Ectodermal cell (in vitro differentiated cells): ENCODE data around the gene C11orf65. TPM values are rescaled to one million over a fixed set of nuclear protein-coding genes. Genes with fewer than 3 reads are reported as not detected.

Source experiments
- H3K27ac ChIP-seq: 2 replicates; pipeline ENCODE4 v1.7.0; 2013; ENCODE audit warnings: mild to moderate bottlenecking, low read depth, low read length; ENCODE audit not compliant: insufficient read depth, poor library complexity, severe bottlenecking
- H3K27me3 ChIP-seq: 2 replicates; pipeline ENCODE4 v1.7.0; 2013; ENCODE audit warnings: mild to moderate bottlenecking, low read length; ENCODE audit not compliant: insufficient read depth, control insufficient read depth, poor library complexity, severe bottlenecking
- H3K36me3 ChIP-seq: one replicate; pipeline ENCODE4 v1.7.0; 2013; ENCODE audit warnings: low read length; ENCODE audit not compliant: control insufficient read depth, insufficient read depth
- H3K4me1 ChIP-seq: one replicate; pipeline ENCODE4 v1.7.0; 2013; ENCODE audit warnings: low read length; ENCODE audit not compliant: control insufficient read depth, insufficient read depth
- H3K4me3 ChIP-seq: 2 replicates; pipeline ENCODE4 v1.7.0; 2013; ENCODE audit warnings: low read depth, low read length, control low read depth; ENCODE audit not compliant: insufficient read depth
- H3K9me3 ChIP-seq: 2 replicates; pipeline ENCODE4 v1.7.0; 2013; ENCODE audit warnings: mild to moderate bottlenecking, low read length, moderate library complexity; ENCODE audit not compliant: control insufficient read depth
- WGBS, 2 experiments: methylation state at CpG; one replicate each; pipeline ENCODE4 v1.1.7; 2013; ENCODE audit warnings: missing lambda C conversion rate in 2 of 2; 5-methylcytosine and 5-hydroxymethylcytosine counted together
- polyA plus RNA-seq, 4 experiments: library from polyadenylated mRNA; stranded (reverse); fragments of 50-300 nt; gene quantifications; one replicate each; pipeline ENCODE4 v1.2.3, GENCODE V29; 2013

C11orf65 gene
- polyA plus RNA-seq (2013, experiment 1 of 4), result 2.3 TPM
- polyA plus RNA-seq (2013, experiment 2 of 4), result 1.3 TPM
- polyA plus RNA-seq (2013, experiment 3 of 4), result 1.7 TPM
- polyA plus RNA-seq (2013, experiment 4 of 4), result 1.6 TPM

GRCh38 chr11:108467091-108467823, at the start of gene C11orf65:
Gene C11orf65, minus strand, starts transcription at chr11:108467529. Its CDS starts 5,970 bp downstream, at chr11:108461559.
- Histone ChIP-seq H3K36me3 (no peaks in the 10 kb centered on the region), H3K27me3 (no peaks in the 10 kb centered on the region), H3K4me1 (no peaks in the 10 kb centered on the region), H3K27ac (peak within 1 kb of the TSS; percentile 99), H3K4me3 (peak within 1 kb of the TSS; percentile 81), H3K9me3 (no peaks in the 10 kb centered on the region)
- 10 to 11% methylated on average over 34 to 35 of the region's 35 CpGs for WGBS, 2 experiments

- Histone ChIP-seq H3K27me3 (no peaks in the 10 kb centered on the region), H3K36me3 (no peaks in the 10 kb centered on the region), H3K9me3 (no peaks in the 10 kb centered on the region), H3K27ac (no peak overlapping the region), H3K4me3 (no peak overlapping the region), H3K4me1 (no peaks in the 10 kb centered on the region)
- WGBS, 2 experiments, result 96% methylated on average over 4 of the region's 4 CpGs
Observed at GRCh38 chr11:108516125-108516524, 48.8 kb upstream of the C11orf65 start.

- H3K36me3 ChIP-seq, result no peaks in the 10 kb centered on the region
- no peaks in the 10 kb centered on the region for H3K27me3 ChIP-seq
- no peaks in the 10 kb centered on the region for H3K9me3 ChIP-seq
- 88 to 96% methylated on average over 2 of the region's 2 CpGs for WGBS, 2 experiments
- no peak overlapping the region for H3K4me3 ChIP-seq
- no peak overlapping the region for H3K27ac ChIP-seq
- H3K4me1 ChIP-seq, result no peaks in the 10 kb centered on the region
Observed at GRCh38 chr11:108512708-108513107, 45.4 kb upstream of the C11orf65 start.

GRCh38 chr11:108511851-108512474, 44.6 kb upstream of the C11orf65 start:
- no peak overlapping the region for H3K27ac ChIP-seq

GRCh38 chr11:108508653-108509593, 41.6 kb upstream of the C11orf65 start:
- H3K36me3 ChIP-seq, result no peaks in the 10 kb centered on the region
- no peaks in the 10 kb centered on the region for H3K9me3 ChIP-seq
- no peak overlapping the region for H3K27ac ChIP-seq
- no peaks in the 10 kb centered on the region for H3K4me1 ChIP-seq
- H3K4me3 ChIP-seq, result no peak overlapping the region
- no peaks in the 10 kb centered on the region for H3K27me3 ChIP-seq
- WGBS, 2 experiments, result 93 to 96% methylated on average over 3 of the region's 3 CpGs

More at GRCh38 chr11:108511851-108512474, 44.6 kb upstream of the C11orf65 start:
- no peaks in the 10 kb centered on the region for H3K9me3 ChIP-seq
- no peaks in the 10 kb centered on the region for H3K36me3 ChIP-seq
- H3K4me3 ChIP-seq, result no peak overlapping the region
- WGBS, 2 experiments, result 88 to 95% methylated on average over 2 of the region's 2 CpGs
- H3K27me3 ChIP-seq, result no peaks in the 10 kb centered on the region
- H3K4me1 ChIP-seq, result no peaks in the 10 kb centered on the region

- Histone ChIP-seq H3K4me1 (no peaks in the 10 kb centered on the region), H3K27ac (no peak overlapping the region), H3K4me3 (no peak overlapping the region), H3K9me3 (no peaks in the 10 kb centered on the region), H3K27me3 (peaks cover 9% of the 10 kb centered on the region), H3K36me3 (no peaks in the 10 kb centered on the region)
- 92 to 93% methylated on average over 3 to 5 of the region's 5 CpGs for WGBS, 2 experiments
Observed at GRCh38 chr11:108501396-108501795, 34.1 kb upstream of the C11orf65 start.

- no peak overlapping the region for H3K4me3 ChIP-seq
- H3K4me1 ChIP-seq, result no peaks in the 10 kb centered on the region
- no peaks in the 10 kb centered on the region for H3K9me3 ChIP-seq
- H3K27me3 ChIP-seq, result peaks cover 9% of the 10 kb centered on the region
- WGBS, 2 experiments, result 77 to 88% methylated on average over 2 of the region's 2 CpGs
- H3K36me3 ChIP-seq, result no peaks in the 10 kb centered on the region
- no peak overlapping the region for H3K27ac ChIP-seq
Observed at GRCh38 chr11:108500721-108501120, 33.4 kb upstream of the C11orf65 start.

- Histone ChIP-seq H3K27me3 (peaks cover 9% of the 10 kb centered on the region), H3K27ac (no peak overlapping the region), H3K9me3 (no peaks in the 10 kb centered on the region), H3K4me3 (no peak overlapping the region), H3K4me1 (no peaks in the 10 kb centered on the region), H3K36me3 (no peaks in the 10 kb centered on the region)
- WGBS, 2 experiments, result 93 to 95% methylated on average over 4 of the region's 4 CpGs
Observed at GRCh38 chr11:108500169-108500568, 32.8 kb upstream of the C11orf65 start.

GRCh38 chr11:108498816-108499408, 31.6 kb upstream of the C11orf65 start:
- Histone ChIP-seq H3K27me3 (peaks cover 9% of the 10 kb centered on the region), H3K9me3 (no peaks in the 10 kb centered on the region), H3K4me3 (peak overlapping the region; percentile 74), H3K4me1 (no peaks in the 10 kb centered on the region), H3K36me3 (no peaks in the 10 kb centered on the region), H3K27ac (no peak overlapping the region)
- 91% methylated on average over 27 of the region's 29 CpGs for WGBS, 2 experiments
